ENCODE measurements around the gene MAP4K4. TPM values are rescaled to one million over a fixed set of nuclear protein-coding genes. Genes with fewer than 3 reads are reported as not detected.

Gene MAP4K4
- total RNA-seq, 1 donor from 2014 or later = 91.9 TPM

DNA sequence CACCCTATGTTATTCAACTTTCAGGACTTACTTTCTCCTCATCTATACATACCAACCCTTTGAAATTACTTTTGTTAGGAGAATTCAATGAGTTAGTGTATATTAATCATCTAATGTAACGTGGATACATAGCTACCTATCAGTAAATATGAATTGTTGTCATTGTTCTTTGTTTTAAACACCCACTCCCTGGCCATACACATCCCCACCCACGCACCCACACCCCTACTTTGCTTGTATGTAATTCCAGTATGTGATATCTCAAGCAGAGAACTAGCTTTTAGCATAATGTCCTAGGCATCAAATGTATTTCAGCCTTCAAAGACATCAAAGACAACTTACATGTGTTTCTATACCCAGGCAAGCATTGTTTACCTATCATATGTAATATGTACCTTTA is 129.2 kb downstream of the MAP4K4 start:
- Histone ChIP-seq H3K27me3 (no peaks in the 10 kb centered on the region), H3K4me2 (no peak overlapping the region), H3K79me2 (ENCODE audit: low read depth) (peaks cover 34% of the 10 kb centered on the region), H3K4me1 (peaks cover 3% of the 10 kb centered on the region), H3K36me3 (peaks cover 4% of the 10 kb centered on the region), H4K20me1 (ENCODE audit: low read depth) (peaks cover 24% of the 10 kb centered on the region), H2AFZ (replicated peaks) (no peak overlapping the region), H3F3A (ENCODE audit: low read depth) (no peaks in the 10 kb centered on the region), H3K4me3 (no peak overlapping the region), H3K9me3 (ENCODE audit: low read depth) (no peaks in the 10 kb centered on the region), H3K27ac (no peak overlapping the region), H3K9ac (no peak overlapping the region)
- Mint-ChIP-seq H3K4me1 (peaks cover 11% of the 10 kb centered on the region), H3K27ac (no peak overlapping the region), H3K36me3 (peaks cover 21% of the 10 kb centered on the region), H3K4me3 (no peak overlapping the region), H3K9me3 (no peaks in the 10 kb centered on the region), H3K27me3 (ENCODE audit: insufficient read depth, low read depth) (no peaks in the 10 kb centered on the region)
- TF ChIP-seq, protein P1, sequence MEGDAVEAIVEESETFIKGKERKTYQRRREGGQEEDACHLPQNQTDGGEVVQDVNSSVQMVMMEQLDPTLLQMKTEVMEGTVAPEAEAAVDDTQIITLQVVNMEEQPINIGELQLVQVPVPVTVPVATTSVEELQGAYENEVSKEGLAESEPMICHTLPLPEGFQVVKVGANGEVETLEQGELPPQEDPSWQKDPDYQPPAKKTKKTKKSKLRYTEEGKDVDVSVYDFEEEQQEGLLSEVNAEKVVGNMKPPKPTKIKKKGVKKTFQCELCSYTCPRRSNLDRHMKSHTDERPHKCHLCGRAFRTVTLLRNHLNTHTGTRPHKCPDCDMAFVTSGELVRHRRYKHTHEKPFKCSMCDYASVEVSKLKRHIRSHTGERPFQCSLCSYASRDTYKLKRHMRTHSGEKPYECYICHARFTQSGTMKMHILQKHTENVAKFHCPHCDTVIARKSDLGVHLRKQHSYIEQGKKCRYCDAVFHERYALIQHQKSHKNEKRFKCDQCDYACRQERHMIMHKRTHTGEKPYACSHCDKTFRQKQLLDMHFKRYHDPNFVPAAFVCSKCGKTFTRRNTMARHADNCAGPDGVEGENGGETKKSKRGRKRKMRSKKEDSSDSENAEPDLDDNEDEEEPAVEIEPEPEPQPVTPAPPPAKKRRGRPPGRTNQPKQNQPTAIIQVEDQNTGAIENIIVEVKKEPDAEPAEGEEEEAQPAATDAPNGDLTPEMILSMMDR (IDR thresholded peaks at IDR 0.05) = no peak
- DNase-seq (ENCODE audit: low spot score) = no peak

DNA sequence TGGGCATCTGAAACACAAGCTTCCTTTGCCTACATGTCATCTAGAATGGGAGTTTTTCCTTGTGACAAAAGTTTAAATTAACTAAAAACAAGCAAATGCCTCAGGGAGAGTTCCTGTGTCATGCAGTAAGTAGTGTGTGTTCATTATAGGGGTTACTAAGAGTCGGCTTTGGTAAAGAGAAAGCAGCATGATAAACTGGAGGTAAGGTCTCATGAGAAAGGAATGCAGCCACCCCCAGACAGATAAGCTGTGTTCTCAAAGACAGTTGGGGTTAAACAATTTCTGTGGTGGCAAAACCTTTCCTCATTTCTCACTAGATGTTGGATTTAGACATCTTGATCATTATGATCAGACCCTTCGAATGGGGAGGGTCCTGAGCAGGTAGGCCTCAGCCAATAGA is 129.7 kb downstream of the MAP4K4 start:
- peaks cover 4% of the 10 kb centered on the region for H3K36me3 ChIP-seq
- H3K27me3 Mint-ChIP-seq (ENCODE audit: insufficient read depth, low read depth) = no peaks in the 10 kb centered on the region
- no peak for TF ChIP-seq EZH2phosphoT487 (IDR thresholded peaks at IDR 0.05)
- TF ChIP-seq, protein P1 (IDR thresholded peaks at IDR 0.05) = no peak
- TF ChIP-seq EZH2 (IDR thresholded peaks at IDR 0.05) = no peak
- no peaks in the 10 kb centered on the region for H3F3A ChIP-seq (ENCODE audit: low read depth)
- no peak overlapping the region for H2AFZ ChIP-seq (replicated peaks)
- no peak for DNase-seq (ENCODE audit: low spot score)
- no peak overlapping the region for H3K4me3 Mint-ChIP-seq
- no peak overlapping the region for H3K9ac ChIP-seq
- H3K27ac ChIP-seq = no peak overlapping the region
- no peak overlapping the region for H3K4me3 ChIP-seq
- H3K27ac Mint-ChIP-seq = no peak overlapping the region
- H3K4me1 ChIP-seq = peaks cover 3% of the 10 kb centered on the region
- no peaks in the 10 kb centered on the region for H3K9me3 Mint-ChIP-seq
- peaks cover 21% of the 10 kb centered on the region for H3K36me3 Mint-ChIP-seq
- peaks cover 11% of the 10 kb centered on the region for H3K4me1 Mint-ChIP-seq
- peaks cover 27% of the 10 kb centered on the region for H4K20me1 ChIP-seq (ENCODE audit: low read depth)
- no peaks in the 10 kb centered on the region for H3K27me3 ChIP-seq
- peaks cover 34% of the 10 kb centered on the region for H3K79me2 ChIP-seq (ENCODE audit: low read depth)
- no peak overlapping the region for H3K4me2 ChIP-seq
- H3K9me3 ChIP-seq (ENCODE audit: low read depth) = no peaks in the 10 kb centered on the region

DNA sequence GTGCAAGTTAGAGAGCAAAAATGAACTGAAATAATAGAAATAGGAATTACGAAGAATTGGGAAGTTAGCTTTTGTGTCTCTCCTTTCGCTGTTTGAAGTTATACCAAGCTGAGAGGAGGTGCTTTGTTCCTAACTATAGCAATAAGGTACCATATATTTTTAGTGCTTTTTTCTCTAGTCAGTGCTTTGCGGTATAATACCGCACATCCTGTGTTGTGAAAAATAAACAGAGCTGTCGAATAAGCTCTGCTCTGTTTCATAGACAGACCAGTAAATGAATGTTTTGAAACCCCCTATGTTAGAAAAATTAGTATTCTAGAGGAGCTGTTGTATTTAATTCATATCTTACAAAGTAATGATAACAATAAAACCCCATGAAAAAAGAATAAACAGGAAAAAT is 130.8 kb downstream of the MAP4K4 start:
- peaks cover 18% of the 10 kb centered on the region for H4K20me1 ChIP-seq (ENCODE audit: low read depth)
- Mint-ChIP-seq H3K27me3 (ENCODE audit: insufficient read depth, low read depth) (no peaks in the 10 kb centered on the region), H3K4me3 (no peak overlapping the region), H3K27ac (no peak overlapping the region), H3K4me1 (peaks cover 9% of the 10 kb centered on the region), H3K36me3 (peaks cover 23% of the 10 kb centered on the region), H3K9me3 (no peaks in the 10 kb centered on the region)
- no peak overlapping the region for H3K4me2 ChIP-seq
- DNase-seq (ENCODE audit: low spot score) = no peak
- H3K79me2 ChIP-seq (ENCODE audit: low read depth) = peaks cover 26% of the 10 kb centered on the region
- H3K9ac ChIP-seq = no peak overlapping the region
- H3K36me3 ChIP-seq = peaks cover 4% of the 10 kb centered on the region
- H3K4me1 ChIP-seq = no peaks in the 10 kb centered on the region
- H3K4me3 ChIP-seq = no peak overlapping the region
- no peak overlapping the region for H2AFZ ChIP-seq (replicated peaks)
- TF ChIP-seq EZH2 (IDR thresholded peaks at IDR 0.05) (no peak), EZH2phosphoT487 (IDR thresholded peaks at IDR 0.05) (no peak)
- TF ChIP-seq, protein P1 (IDR thresholded peaks at IDR 0.05) = no peak
- no peaks in the 10 kb centered on the region for H3K27me3 ChIP-seq
- no peaks in the 10 kb centered on the region for H3F3A ChIP-seq (ENCODE audit: low read depth)
- H3K27ac ChIP-seq = no peak overlapping the region
- no peaks in the 10 kb centered on the region for H3K9me3 ChIP-seq (ENCODE audit: low read depth)

All from neural progenitor cell (in vitro differentiated cells).